Measurements from ENCODE around the gene PRKG1. TPM values are rescaled to one million over a fixed set of nuclear protein-coding genes. Genes with fewer than 3 reads are reported as not detected.

Gene PRKG1
- total and polyA plus RNA-seq, 2 of the 4 experiments (the other 2 are of a cell fraction): 3.5 to 18.3 TPM

Small RNAs within 50 kb of the gene (microRNA-seq; reads per million reads assigned to microRNA genes)
- 3.1 to 11.7 reads per million in 2 experiments for gene MIR605 (ENCODE audit: insufficient read depth in 1 of 2, insufficient read length in 1 of 2, unreplicated experiment in 1 of 2)

Small RNAs within 50 kb of the gene (small RNA-seq; reads per million reads assigned to genes)
- gene MIR605: 0 to 0.33 (median 0) reads per million in 5 experiments

Other genes with a start within 250 kb of the PRKG1 start
- gene A1CF, start 188.9 kb upstream of the PRKG1 start, total RNA-seq (2012; rRNA removed): not detected in 2 replicates
- not detected in 2 replicates for gene A1CF, start 188.9 kb upstream of the PRKG1 start, polyA plus RNA-seq (2012; rRNA removed)